CD8-positive, alpha-beta memory T cell (primary cell): Measurements from ENCODE around the gene MRPL54. TPM values are rescaled to one million over a fixed set of nuclear protein-coding genes. Genes with fewer than 3 reads are reported as not detected.

Source experiments
- CTCF ChIA-PET: fragments of 350-600 bp; sonication (Branson Sonifier 250); formaldehyde crosslinking; loops from one replicate; lab custom pipeline; 2021; ENCODE audit warnings: antibody characterized with exemption; lab: Charles Lee
- POLR2A ChIA-PET: fragments of 350-600 bp; sonication (Branson Sonifier 250); formaldehyde crosslinking; loops from one replicate; lab custom pipeline; 2021; ENCODE audit warnings: antibody characterized with exemption; lab: Charles Lee
- DNase-seq, 5 donors: peaks; one replicate each; pipeline versions ENCODE4 v3.0.0 to v3.0.0-alpha.2; 2020 to 2022; ENCODE audit warnings: mixed read lengths in 1 of 5
- H3K27ac ChIP-seq: one replicate; pipeline ENCODE4 v1.7.0; 2013; ENCODE audit warnings: low read depth, mild to moderate bottlenecking, low read length, moderate library complexity
- H3K27me3 ChIP-seq: 2 replicates; pipeline ENCODE4 v1.7.0; 2013; ENCODE audit warnings: low read length, mild to moderate bottlenecking; ENCODE audit not compliant: insufficient read depth, poor library complexity, severe bottlenecking
- H3K36me3 ChIP-seq: 2 replicates; pipeline ENCODE4 v1.7.0; 2013; ENCODE audit warnings: mild to moderate bottlenecking, low read length, moderate library complexity; ENCODE audit not compliant: insufficient read depth
- H3K4me1 ChIP-seq: 2 replicates; pipeline ENCODE4 v1.7.0; 2013; ENCODE audit warnings: mild to moderate bottlenecking, low read length, moderate library complexity; ENCODE audit not compliant: insufficient read depth
- H3K4me3 ChIP-seq: 2 replicates; pipeline ENCODE4 v1.7.0; 2013; ENCODE audit warnings: mild to moderate bottlenecking, low read length
- H3K9me3 ChIP-seq: 2 replicates; pipeline ENCODE4 v1.7.0; 2013; ENCODE audit warnings: mild to moderate bottlenecking, low read length
- H3K27ac Mint-ChIP-seq, 8 donors: one replicate each; pipeline ENCODE4 v1.8.0; 2020 to 2021; ENCODE audit warnings: mixed read lengths in 8 of 8, mild to moderate bottlenecking in 6 of 8, inconsistent platforms in 3 of 8, moderate library complexity in 3 of 8
- H3K27me3 Mint-ChIP-seq, 2 donors: one replicate each; pipeline ENCODE4 v1.8.0; 2020 to 2021; ENCODE audit warnings: mixed read lengths in 2 of 2, mild to moderate bottlenecking in 1 of 2, moderate library complexity in 1 of 2
- H3K36me3 Mint-ChIP-seq, 3 donors: one replicate each; pipeline ENCODE4 v1.8.0; 2020 to 2021; ENCODE audit warnings: mixed read lengths in 3 of 3, inconsistent platforms in 1 of 3, mild to moderate bottlenecking in 1 of 3
- H3K4me1 Mint-ChIP-seq, 3 donors: one replicate each; pipeline ENCODE4 v1.8.0; 2020 to 2021; ENCODE audit warnings: mixed read lengths in 3 of 3, inconsistent platforms in 1 of 3, mild to moderate bottlenecking in 1 of 3
- H3K4me3 Mint-ChIP-seq, 7 donors: one replicate each; pipeline ENCODE4 v1.8.0; 2020 to 2021; ENCODE audit warnings: mixed read lengths in 7 of 7, mild to moderate bottlenecking in 6 of 7, moderate library complexity in 4 of 7, inconsistent platforms in 2 of 7
- H3K9me3 Mint-ChIP-seq, 5 donors: one replicate each; pipeline ENCODE4 v1.8.0; 2020 to 2022; ENCODE audit warnings: mixed read lengths in 5 of 5, mild to moderate bottlenecking in 3 of 5, moderate library complexity in 2 of 5, inconsistent platforms in 1 of 5
- polyA plus RNA-seq: library from polyadenylated mRNA; unstranded; fragments of 300-500 nt; fragmentation: Illumina TruSeq; gene quantifications from one replicate; pipeline ENCODE4 v1.2.3, GENCODE V29; 2021
- total RNA-seq, 2 experiments: library from RNA; stranded (reverse); gene quantifications; one replicate each; pipeline ENCODE4 v1.2.3, GENCODE V29; 2021

The MRPL54 gene
- total and polyA plus RNA-seq, 3 experiments from 2014 or later = 85.0 to 113 (median 95.3) TPM

DNA sequence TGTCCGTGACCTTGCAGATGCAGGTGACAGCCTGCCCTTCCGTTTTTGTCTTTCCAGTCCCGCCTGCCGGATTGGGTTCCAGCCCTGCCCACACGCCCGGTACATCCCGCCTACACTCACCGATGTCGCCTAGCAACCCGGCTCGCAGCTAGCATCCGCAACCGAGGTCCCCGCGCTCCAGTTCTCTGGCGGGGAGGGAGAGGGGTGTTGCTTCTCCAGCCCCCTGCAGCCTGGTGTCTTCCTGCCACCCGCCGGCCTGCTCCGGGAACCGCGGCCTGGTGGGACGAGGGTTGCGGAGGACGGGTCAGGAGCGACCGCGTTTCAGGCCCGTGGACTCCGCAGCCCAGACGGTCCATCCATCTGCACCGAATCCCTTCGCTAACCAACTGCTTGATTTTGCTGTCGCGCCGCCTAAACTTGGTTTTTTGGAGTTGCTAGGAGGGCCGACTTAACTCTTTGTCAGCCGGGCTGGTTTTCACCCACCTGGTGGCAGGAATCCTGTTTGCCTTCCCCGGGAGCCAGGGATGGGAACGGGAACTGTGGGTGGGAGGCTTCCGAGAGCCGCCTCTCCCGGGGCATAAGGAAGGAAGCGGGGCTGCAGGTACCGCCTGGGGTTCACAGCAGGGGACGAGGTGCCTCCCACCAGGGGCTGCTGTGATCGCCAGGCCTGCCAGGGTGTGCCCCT is 39.1 kb downstream of the MRPL54 start:
- peaks cover 41% of the 10 kb centered on the region for H3K4me1 ChIP-seq
- Mint-ChIP-seq H3K36me3 (peaks cover 1 to 9% (median 2%) of the 10 kb centered on the region in 3 donors), H3K4me3 (peak overlapping the region; percentile 58 to 83 (median 71)), H3K27ac (peak overlapping the region in 5 of 8 donors; percentile 36 to 91 (median 83)), H3K4me1 (peaks cover 37 to 66% (median 42%) of the 10 kb centered on the region in 3 donors), H3K9me3 (peaks cover 0 to 7% (median 3%) of the 10 kb centered on the region in 5 donors), H3K27me3 (peaks cover 0 to 2% of the 10 kb centered on the region in 2 donors)
- ChIA-PET POLR2A (no interaction called here), CTCF (interaction anchor here (0.9 to 2.7 kb wide), 2 partner anchors 17 to 21 kb away, joined by 3 to 7 read pairs; no protein-coding TSS in a partner anchor)
- H3K9me3 ChIP-seq = peaks cover 4% of the 10 kb centered on the region
- DNase-seq = peak; percentile 57 to 77 (median 69)
- peak overlapping the region; percentile 22 for H3K4me3 ChIP-seq
- no peaks in the 10 kb centered on the region for H3K27me3 ChIP-seq
- no peak overlapping the region for H3K27ac ChIP-seq
- H3K36me3 ChIP-seq = no peaks in the 10 kb centered on the region

DNA sequence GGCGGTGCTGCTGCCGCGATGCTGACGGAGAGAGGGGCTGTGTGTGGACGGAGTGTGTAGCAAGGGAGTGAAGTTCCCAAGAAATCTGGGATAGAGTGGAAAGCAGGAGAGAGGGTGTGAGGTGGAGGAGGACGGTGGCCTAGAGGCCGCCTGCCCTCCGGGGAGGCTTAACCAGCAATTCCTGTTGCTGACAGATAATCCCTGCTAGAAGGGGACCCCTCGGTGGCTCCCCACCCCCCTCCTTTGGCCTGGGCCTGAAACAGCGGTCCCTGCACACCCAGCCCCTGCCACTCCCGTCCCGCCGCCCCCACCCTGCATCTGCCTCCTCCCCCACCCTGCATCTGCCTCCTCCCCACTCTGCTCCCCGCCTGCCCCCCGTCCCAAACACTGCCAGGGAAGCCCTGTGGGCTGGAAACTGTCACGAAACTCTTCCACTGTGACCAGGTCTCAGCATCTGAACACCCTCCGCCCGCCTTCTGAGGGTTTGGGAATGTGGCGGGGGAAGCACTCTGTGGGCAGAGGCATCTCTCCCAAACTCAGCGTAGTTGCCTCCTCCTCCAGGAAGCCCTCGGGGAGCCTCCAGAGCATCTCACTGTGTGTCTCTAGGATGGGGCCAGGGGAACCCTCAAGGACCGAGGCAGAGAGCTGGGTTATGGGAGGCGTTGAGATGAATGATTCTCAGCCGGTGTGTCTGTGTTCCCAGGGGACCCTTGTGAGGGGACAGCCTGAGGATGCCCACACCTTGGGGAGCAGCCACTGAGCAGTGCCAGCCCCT is 40.8 kb downstream of the MRPL54 start:
- H3K4me1 ChIP-seq = peaks cover 31% of the 10 kb centered on the region
- H3K4me3 ChIP-seq = no peak overlapping the region
- CTCF ChIA-PET = no interaction called here
- POLR2A ChIA-PET = no interaction called here
- peaks cover 36 to 69% (median 43%) of the 10 kb centered on the region in 3 donors for H3K4me1 Mint-ChIP-seq
- H3K27ac Mint-ChIP-seq = peak overlapping the region in 6 of 8 donors; percentile 32 to 96 (median 76)
- DNase-seq = no peak
- H3K27me3 Mint-ChIP-seq = peaks cover 0 to 2% of the 10 kb centered on the region in 2 donors
- H3K9me3 Mint-ChIP-seq = no peaks in the 10 kb centered on the region
- H3K36me3 ChIP-seq = no peaks in the 10 kb centered on the region
- peak overlapping the region in 2 of 7 donors; percentile 19 to 28 for H3K4me3 Mint-ChIP-seq
- no peaks in the 10 kb centered on the region for H3K9me3 ChIP-seq
- no peaks in the 10 kb centered on the region for H3K27me3 ChIP-seq
- peaks cover 0 to 1% (median 0%) of the 10 kb centered on the region in 3 donors for H3K36me3 Mint-ChIP-seq
- no peak overlapping the region for H3K27ac ChIP-seq

DNA sequence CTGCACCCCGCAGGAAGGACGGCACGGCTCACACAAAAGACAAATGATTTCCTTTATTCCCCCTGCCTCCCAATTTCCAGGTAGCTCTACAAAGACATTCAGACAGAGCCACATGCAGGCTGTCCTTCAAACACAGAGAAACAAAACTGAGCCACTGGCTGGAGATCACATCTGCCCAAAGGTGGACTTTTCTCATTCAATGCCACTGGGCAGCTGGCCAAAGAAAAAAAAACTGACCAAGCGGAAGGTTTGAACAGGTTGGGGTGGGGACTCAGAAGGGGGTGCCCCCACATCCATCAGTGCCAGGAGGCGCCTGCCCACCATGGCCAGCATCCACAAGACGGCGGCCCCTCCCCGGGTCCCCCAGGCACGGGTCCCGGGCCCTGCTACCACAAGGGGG is 41.5 kb downstream of the MRPL54 start:
- Histone ChIP-seq H3K36me3 (no peaks in the 10 kb centered on the region), H3K9me3 (no peaks in the 10 kb centered on the region), H3K4me1 (peaks cover 24% of the 10 kb centered on the region), H3K27ac (no peak overlapping the region), H3K27me3 (no peaks in the 10 kb centered on the region), H3K4me3 (no peak overlapping the region)
- ChIA-PET CTCF (interaction anchor here (1.7 kb wide), 1 partner anchor 19 kb away, joined by 7 read pairs; no protein-coding TSS in a partner anchor), POLR2A (no interaction called here)
- no peak for DNase-seq
- peaks cover 0 to 1% (median 0%) of the 10 kb centered on the region in 3 donors for H3K36me3 Mint-ChIP-seq
- H3K27me3 Mint-ChIP-seq = peaks cover 0 to 2% of the 10 kb centered on the region in 2 donors
- H3K27ac Mint-ChIP-seq = peak overlapping the region in 7 of 8 donors; percentile 48 to 85 (median 69)
- H3K4me1 Mint-ChIP-seq = peaks cover 36 to 68% (median 42%) of the 10 kb centered on the region in 3 donors
- peak overlapping the region in 1 of 7 donors; percentile 52 for H3K4me3 Mint-ChIP-seq
- no peaks in the 10 kb centered on the region for H3K9me3 Mint-ChIP-seq

DNA sequence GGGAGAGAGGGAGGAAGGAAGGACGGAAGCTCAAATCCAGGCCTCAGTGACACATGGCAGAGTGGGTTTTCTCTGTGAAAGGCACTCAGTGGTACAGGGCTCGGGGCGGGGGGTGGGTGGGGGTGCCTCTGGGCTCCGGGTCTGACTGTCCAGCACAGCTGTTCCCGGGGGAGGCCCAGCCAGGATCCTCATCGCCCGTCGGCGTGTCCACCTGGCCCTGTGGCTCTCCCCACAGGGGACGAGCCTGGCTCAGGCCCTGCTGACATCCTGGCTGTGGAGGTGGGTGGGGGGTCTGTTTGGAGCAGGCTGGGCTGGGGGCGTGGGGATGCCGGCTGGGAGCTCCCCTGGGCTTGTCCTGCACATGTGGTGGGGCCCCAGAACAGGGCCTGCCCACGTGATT is 41.9 kb downstream of the MRPL54 start:
- Mint-ChIP-seq H3K27me3 (peaks cover 0 to 2% of the 10 kb centered on the region in 2 donors), H3K4me3 (no peak overlapping the region), H3K4me1 (peaks cover 32 to 68% (median 38%) of the 10 kb centered on the region in 3 donors), H3K27ac (peak overlapping the region in 5 of 8 donors; percentile 46 to 86 (median 84)), H3K9me3 (no peaks in the 10 kb centered on the region), H3K36me3 (peaks cover 0 to 1% (median 0%) of the 10 kb centered on the region in 3 donors)
- no peaks in the 10 kb centered on the region for H3K27me3 ChIP-seq
- H3K4me3 ChIP-seq = no peak overlapping the region
- ChIA-PET CTCF (interaction anchor here (1.7 kb wide), 1 partner anchor 18 kb away, joined by 7 read pairs; no protein-coding TSS in a partner anchor), POLR2A (no interaction called here)
- H3K36me3 ChIP-seq = no peaks in the 10 kb centered on the region
- H3K27ac ChIP-seq = no peak overlapping the region
- peaks cover 21% of the 10 kb centered on the region for H3K4me1 ChIP-seq
- no peak for DNase-seq
- no peaks in the 10 kb centered on the region for H3K9me3 ChIP-seq

DNA sequence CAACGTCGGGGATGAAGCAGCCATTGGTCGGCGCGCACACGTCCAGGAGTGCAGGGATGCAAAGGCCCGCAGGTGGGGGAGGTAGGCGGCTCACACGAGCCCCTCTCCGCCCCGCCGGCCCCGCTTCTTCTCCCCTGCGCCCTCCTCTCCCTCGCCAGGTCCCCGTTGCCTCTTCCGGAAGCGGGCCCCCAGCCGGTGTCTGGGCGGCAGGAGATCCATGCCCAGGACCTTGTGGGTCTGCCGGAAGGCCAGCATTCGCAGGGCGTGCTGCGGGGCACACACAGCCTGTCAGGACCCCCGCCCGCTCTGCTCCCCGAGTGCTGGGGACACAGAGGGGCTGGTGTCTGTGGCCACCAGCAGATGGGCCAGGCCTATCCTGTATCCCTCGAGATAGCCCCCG is 43.4 kb downstream of the MRPL54 start:
- Histone ChIP-seq H3K4me3 (no peak overlapping the region), H3K9me3 (no peaks in the 10 kb centered on the region), H3K27me3 (no peaks in the 10 kb centered on the region), H3K4me1 (peaks cover 20% of the 10 kb centered on the region), H3K36me3 (no peaks in the 10 kb centered on the region), H3K27ac (no peak overlapping the region)
- Mint-ChIP-seq H3K27ac (peak overlapping the region in 2 of 8 donors; percentile 84 to 85), H3K4me1 (peaks cover 31 to 66% (median 33%) of the 10 kb centered on the region in 3 donors), H3K27me3 (no peaks in the 10 kb centered on the region), H3K36me3 (no peaks in the 10 kb centered on the region), H3K4me3 (no peak overlapping the region), H3K9me3 (no peaks in the 10 kb centered on the region)
- CTCF ChIA-PET = interaction anchor here (1.7 kb wide), 1 partner anchor 17 kb away, joined by 7 read pairs; no protein-coding TSS in a partner anchor
- DNase-seq = no peak
- POLR2A ChIA-PET = no interaction called here

DNA sequence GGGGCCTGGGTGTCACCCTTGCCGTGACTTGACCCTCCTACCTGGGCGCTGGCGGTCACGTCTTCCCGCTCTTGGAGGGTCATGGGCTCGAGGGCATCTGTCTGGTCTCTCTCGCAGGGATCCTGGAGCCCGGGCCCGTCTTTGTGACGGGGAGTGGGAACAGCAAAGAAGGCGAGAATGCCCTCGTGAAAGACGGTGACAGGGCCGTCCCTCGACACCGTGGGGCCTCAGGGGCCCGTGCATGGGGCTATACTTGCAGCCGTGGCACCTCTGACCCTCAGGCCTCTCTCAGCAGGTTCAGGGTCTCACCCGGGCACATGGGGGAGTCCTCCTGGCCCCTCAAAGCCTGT is 44.6 kb downstream of the MRPL54 start:
- Mint-ChIP-seq H3K27ac (peak overlapping the region in 2 of 8 donors; percentile 53 to 71), H3K4me1 (peaks cover 29 to 62% (median 29%) of the 10 kb centered on the region in 3 donors), H3K27me3 (no peaks in the 10 kb centered on the region), H3K36me3 (no peaks in the 10 kb centered on the region), H3K9me3 (no peaks in the 10 kb centered on the region), H3K4me3 (no peak overlapping the region)
- no peaks in the 10 kb centered on the region for H3K36me3 ChIP-seq
- no peak for DNase-seq
- peaks cover 13% of the 10 kb centered on the region for H3K4me1 ChIP-seq
- ChIA-PET POLR2A (no interaction called here), CTCF (no interaction called here)
- no peaks in the 10 kb centered on the region for H3K27me3 ChIP-seq
- H3K27ac ChIP-seq = no peak overlapping the region
- no peaks in the 10 kb centered on the region for H3K9me3 ChIP-seq
- no peak overlapping the region for H3K4me3 ChIP-seq

DNA sequence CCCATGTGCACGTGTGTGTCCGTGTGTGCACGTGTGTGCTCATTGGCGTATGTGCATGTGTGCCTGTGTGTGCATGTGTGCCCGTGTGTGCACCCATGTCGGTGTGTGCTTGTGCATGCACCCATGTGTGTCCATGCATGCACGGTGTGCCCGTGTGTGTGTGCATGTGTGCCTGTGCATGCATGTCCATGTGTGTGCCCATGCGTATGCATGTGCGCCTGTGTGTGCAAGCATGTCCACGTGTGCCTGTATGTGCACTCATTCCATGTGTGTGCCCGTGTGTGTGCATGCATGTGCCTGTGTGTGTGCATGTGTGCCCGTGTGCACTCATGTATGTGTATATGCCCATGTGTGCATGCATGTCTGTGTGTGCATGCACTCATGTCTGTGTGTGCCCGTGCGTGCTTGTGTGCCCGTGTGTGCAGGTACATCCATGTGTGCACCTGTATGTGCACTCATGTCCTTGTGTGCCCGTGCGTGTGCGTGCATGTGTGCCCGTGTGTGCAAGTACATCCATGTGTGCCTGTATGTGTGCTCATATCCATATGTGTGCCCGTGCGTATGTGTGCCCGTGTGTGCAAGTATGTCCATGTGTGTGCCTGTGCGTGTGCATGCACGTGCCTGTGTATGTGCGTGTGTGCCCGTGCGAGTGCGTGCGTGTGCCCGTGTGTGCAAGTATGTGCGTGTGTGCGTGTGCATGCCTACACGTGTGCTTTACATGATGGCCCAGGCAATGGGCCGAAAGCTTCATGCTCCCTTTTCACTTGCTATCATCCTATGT is 45.3 kb downstream of the MRPL54 start:
- H3K4me3 ChIP-seq = no peak overlapping the region
- no peaks in the 10 kb centered on the region for H3K36me3 ChIP-seq
- no peaks in the 10 kb centered on the region for H3K9me3 Mint-ChIP-seq
- peaks cover 35 to 65% (median 35%) of the 10 kb centered on the region in 3 donors for H3K4me1 Mint-ChIP-seq
- no peak overlapping the region for H3K4me3 Mint-ChIP-seq
- ChIA-PET CTCF (interaction anchor here (1.1 kb wide), 1 partner anchor 10 kb away, joined by 3 read pairs; no protein-coding TSS in a partner anchor), POLR2A (no interaction called here)
- H3K9me3 ChIP-seq = no peaks in the 10 kb centered on the region
- no peaks in the 10 kb centered on the region for H3K36me3 Mint-ChIP-seq
- peaks cover 20% of the 10 kb centered on the region for H3K4me1 ChIP-seq
- peak overlapping the region in 5 of 8 donors; percentile 31 to 92 (median 68) for H3K27ac Mint-ChIP-seq
- H3K27me3 ChIP-seq = no peaks in the 10 kb centered on the region
- no peaks in the 10 kb centered on the region for H3K27me3 Mint-ChIP-seq
- no peak for DNase-seq
- no peak overlapping the region for H3K27ac ChIP-seq
